GM10266 (cell line): ENCODE data around the gene SPINK2.

Experiments used
- DNase-seq: peaks from one replicate; pipeline ENCODE4 v3.0.0; 2012; ENCODE audit errors: extremely low spot score
- CTCF ChIP-seq: IDR thresholded peaks from 2 replicates; pipeline ENCODE4 v1.5.1; 2012; ENCODE audit warnings: mild to moderate bottlenecking, low read depth; ENCODE audit not compliant: control insufficient read depth, insufficient read depth; ENCODE audit errors: missing control alignments

SPINK2 gene

GRCh38 chr4:56767567-56767966 is 53.9 kb downstream of the SPINK2 start:
- TF ChIP-seq CTCF, result no peak
- no peak for DNase-seq

DNA sequence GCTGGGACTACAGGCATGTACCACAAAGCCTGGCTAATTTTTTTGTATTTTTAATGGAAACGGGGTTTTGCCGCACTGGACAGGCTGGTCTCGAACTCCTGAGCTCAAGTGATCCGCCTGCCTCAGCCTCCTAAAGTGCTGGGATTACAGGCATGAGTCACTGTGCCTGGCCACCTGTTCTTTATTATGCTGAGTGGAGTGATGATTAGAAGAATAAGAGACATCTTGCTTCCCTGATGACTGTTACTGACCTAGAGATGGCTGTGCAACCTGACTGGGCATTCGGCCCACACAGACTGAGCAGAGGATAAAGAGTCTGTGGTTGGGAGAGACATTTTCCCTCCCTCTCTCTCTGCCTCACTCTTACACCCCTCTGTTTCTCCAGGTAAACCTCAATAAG is 56.7 kb downstream of the SPINK2 start:
- no peak for DNase-seq
- TF ChIP-seq CTCF, result no peak

- DNase-seq, result no peak
- TF ChIP-seq CTCF, result no peak
Observed at GRCh38 chr4:56764223-56764622, 57.3 kb downstream of the SPINK2 start.

DNA sequence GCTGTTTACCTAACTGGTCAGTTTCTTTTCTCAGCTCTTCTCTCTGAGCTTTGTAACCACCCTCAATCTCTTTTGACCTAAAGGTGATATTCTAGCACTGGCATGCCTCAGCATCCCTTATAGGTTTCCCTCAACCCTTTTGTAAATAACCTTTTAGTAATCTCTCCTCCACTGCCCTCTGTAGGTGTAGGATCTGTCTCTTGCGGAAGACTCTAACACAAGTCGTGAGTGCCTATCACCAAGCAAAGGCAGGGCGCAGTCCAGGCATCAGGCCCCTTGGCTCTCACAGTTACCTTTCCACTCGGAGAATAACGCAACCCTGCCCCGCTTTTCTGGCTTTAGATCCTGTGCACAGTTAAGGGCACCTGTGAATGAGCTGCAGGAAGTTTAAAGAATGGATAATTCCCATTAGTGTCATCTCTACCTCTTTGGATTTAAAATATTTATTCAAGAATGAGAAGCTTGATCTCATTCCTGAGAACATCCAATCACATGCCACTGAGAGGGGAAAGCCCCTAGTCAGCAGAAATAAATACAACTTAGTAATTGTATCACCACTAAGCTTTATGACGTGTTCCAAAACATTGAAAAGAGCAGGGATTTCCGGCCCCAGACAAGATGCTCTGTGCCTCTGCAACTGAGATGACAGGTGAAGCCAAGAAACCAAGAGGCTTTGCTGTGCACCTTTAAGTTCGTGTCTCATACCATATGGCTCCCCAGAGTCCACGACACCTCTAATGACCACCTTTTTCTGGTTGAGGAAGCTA is 58.8 kb downstream of the SPINK2 start:
- no peak for TF ChIP-seq CTCF
- DNase-seq, result peak; percentile 33

DNA sequence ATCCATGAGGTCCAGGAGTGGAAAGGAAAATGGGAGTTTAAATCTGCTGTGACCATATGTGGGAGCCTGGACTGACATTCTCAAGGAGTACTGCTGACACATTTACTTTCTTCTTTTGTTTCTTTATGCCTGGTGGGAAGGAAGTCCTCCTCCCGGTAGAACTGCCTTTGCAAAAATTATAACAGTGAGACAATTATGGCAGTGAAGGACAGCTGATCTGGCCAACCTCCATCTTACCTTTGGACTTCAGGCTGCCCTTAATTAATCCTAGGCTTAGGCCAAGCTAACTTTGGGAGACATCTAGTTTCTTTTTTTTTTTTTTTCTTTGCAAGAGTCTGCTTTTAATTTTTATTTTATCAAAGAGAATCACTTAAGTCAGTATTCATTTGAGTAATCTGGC is 61.3 kb downstream of the SPINK2 start:
- DNase-seq, result no peak
- no peak for TF ChIP-seq CTCF
